ENCODE results near the gene AFG1L.
"Not testable (repeated sequence)": the region's sequence is repeated elsewhere in the genome, so short reads cannot be mapped to it uniquely, and the experiment has no call there.

AFG1L gene

GRCh38 chr6:108419474-108419873 lies 124.6 kb downstream of the AFG1L start:
- DNase-seq, result no peak

- DNase-seq, result no peak
Observed at GRCh38 chr6:108419934-108420609, 125.2 kb downstream of the AFG1L start.

GRCh38 chr6:108421366-108421765 lies 126.5 kb downstream of the AFG1L start:
- DNase-seq, result no peak

DNA sequence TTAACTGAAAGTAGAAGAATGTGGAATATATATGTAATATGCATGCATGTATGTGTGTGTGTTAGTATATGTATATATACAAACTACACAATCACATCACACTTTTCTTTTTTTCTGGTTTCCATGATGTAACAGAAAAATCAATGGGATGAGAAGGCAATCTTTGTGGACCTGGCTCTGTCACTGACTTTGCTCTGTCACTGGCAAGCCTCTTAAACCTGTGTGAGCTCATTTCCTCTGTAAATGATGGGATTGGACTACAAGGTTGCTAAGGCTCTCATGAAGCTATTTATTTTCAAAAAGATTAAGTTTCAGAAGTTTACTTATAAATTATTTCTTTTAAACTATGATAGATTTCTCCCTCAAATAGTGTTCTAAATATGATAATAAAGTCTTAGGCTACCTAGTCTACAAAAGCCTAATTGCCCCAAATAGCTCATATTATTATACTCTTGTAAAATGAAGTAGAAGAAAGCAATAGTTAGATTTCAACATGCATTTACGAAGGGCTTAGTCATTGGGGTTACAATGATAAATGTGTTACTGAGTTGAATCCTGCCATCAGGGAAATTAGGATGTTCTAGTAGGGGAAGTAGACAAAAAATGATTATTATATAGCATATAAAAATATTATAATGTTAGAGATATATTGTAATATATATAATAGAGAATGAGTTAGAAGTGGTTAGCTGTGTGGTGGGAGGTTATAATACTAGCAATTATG lies 129.3 kb downstream of the AFG1L start:
- DNase-seq, result no peak

- no peak for DNase-seq
Observed at GRCh38 chr6:108425428-108425827, 130.6 kb downstream of the AFG1L start.

GRCh38 chr6:108432143-108432542 lies 137.3 kb downstream of the AFG1L start:
- no peak for DNase-seq

- no peak for DNase-seq
Observed at GRCh38 chr6:108432792-108433191, 137.9 kb downstream of the AFG1L start.

DNA sequence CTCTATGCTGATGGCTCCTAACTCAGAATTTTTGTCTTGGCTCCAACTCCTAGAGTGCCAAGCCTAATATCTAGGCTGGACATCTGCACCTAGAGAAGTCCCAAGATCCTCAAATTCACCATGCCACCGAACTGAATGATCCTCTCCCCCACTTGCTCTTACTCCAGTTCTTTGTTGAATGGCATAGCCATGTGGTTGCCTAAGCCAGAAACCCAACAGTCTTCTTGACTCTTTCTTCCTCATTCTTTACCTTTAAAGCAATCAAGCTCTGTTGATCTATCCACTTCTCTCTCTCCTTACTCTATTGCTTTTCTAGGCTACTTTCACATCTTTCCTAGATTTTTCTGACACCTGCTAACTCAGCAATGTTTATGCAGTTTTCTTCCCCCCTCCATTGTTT lies 139.4 kb downstream of the AFG1L start:
- no peak for DNase-seq

DNA sequence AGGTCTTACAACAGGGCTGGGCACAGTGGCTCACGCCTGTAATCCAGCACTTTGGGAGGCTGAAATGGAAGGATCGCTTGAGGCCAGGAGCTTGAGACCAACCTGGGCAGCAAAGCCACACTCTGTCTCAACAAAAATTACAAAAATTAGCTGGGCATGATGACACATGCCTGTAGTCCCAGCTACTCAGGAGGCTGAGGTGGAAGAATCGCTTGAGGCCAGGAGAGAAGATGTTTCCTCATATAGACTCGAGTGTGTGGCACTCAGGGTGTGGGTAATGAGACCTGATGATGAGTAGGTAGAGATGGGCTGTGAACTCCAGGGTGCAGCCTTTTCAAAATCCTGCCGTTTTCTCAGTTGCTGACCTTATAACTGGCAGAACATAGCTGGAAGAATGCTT lies 140.5 kb downstream of the AFG1L start:
- no peak for DNase-seq

GRCh38 chr6:108436771-108437170 lies 141.9 kb downstream of the AFG1L start:
- no peak for DNase-seq

DNA sequence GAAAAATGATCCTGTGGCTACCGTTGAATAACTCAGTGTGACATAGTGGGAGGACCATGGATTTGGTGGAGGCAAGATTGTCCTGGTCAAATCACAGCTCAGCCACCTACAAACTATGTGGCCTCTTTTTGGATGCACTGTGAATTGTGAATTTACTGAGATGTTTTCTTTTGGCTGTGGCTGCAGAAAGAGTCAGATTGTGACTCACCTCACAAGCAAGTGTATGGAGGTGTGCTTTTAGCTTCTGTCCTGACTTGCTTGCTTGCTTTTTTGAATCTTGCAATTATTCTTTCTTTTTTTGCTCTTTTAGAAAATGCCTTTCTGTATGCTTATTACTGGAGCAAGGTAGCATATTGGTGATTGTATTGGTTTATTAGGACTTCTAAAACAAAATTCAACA lies 143.0 kb downstream of the AFG1L start:
- DNase-seq, result no peak

DNA sequence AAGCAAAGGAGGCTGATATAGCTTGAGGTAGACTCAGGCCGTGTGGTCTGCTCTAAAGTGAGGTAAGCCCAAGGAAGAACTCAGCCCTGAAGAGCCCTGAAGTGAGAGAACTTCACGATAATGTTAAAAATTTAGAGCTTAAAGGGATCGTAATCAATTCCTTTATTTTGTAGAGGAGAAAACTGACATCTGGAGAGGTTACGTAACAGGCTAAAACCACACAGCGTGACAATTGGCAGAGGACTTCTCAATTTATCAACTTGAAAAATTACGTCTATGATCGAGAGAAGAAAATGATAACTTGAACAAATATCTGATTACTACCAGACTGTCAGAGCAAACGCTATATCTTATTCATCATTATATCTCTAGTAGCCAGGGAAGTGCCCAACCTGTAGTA lies 144.1 kb downstream of the AFG1L start:
- no peak for DNase-seq

DNA sequence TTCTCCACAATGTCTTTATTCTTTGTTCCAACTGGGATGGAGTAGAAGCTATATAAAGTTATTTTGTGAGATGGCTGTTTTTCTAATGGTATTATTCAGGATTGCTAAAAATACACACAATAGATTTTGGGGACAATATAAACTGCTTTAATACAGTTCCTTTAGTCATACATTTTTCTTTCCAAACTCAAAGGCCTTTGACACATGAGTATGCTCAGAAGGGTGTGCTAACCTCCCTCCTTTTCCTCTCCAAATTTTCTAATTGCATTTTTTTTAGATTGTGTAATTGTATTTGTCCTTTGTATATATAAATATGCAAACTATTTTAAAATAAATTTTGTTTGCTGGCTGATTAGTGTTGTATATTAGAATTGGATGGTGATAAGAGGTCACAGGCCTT lies 146.3 kb downstream of the AFG1L start:
- DNase-seq, result no peak

GRCh38 chr6:108442770-108443520 lies 148.1 kb downstream of the AFG1L start:
- DNase-seq, result no peak

DNA sequence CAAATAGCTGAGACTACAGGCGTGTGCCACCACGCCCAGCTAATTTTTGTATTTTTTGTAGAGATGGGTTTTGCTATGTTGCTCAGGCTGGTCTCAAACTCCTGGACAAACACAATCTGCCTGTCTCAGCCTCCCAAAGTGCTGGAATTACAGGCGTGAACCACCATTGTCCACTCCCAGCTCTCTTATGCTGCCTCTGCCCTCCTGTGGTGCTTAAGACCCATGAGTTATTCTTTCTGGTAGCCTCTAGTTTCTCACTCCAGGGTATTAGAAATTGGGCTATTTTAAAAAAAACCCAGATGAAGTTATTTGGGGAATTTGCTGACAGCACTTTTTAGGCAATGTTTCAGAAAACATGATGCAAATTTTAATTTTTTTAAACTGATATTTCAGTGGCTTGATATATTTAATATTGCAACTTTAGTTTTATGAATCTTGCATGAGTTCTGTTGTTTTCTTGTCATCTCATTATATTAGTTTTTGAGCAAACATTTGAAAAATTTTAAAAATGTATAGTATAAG lies 151.8 kb downstream of the AFG1L start:
- no peak for DNase-seq

DNA sequence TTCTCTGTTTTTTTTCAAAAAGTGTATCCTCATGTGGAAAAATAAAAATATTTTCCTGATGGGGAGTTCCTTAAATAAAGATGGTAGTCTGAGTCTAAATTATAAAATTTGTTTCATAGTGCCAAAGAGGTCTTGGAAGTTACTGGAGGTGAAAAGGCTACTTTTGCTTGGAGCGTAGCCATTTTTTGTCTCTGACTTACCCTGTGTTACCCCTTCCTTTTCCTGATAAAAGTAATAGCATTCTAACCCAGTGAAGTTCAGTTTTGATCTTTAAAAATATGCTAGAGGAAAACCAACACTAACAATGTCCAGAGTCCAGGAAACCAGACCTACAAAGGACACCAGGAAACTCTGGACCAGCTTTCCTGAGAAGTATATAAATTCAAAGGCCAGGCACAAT lies 153.6 kb downstream of the AFG1L start:
- no peak for DNase-seq

GRCh38 chr6:108449717-108450116 lies 154.9 kb downstream of the AFG1L start:
- not testable (repeated sequence) for DNase-seq

DNA sequence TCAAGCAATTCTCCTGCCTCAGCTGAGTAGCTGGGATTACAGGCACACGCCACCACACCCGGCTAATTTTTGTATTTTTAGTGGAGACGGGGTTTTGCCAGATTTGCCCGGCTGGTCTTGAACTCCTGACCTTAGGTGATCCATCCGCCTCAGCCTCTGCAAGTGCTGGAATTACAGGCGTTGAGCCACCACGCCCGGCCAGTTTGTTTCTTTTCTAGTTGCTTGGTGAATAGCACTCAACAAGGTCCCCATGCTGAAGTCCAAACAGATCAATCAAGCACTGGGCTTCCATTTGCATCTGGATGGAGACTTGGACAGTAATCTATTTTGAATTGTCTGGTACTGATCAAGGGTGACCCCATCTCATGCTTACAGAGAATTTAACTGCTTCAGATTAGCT lies 157.0 kb downstream of the AFG1L start:
- DNase-seq, result no peak

GRCh38 chr6:108452711-108453195 lies 157.9 kb downstream of the AFG1L start:
- peak; percentile 62 for DNase-seq

DNA sequence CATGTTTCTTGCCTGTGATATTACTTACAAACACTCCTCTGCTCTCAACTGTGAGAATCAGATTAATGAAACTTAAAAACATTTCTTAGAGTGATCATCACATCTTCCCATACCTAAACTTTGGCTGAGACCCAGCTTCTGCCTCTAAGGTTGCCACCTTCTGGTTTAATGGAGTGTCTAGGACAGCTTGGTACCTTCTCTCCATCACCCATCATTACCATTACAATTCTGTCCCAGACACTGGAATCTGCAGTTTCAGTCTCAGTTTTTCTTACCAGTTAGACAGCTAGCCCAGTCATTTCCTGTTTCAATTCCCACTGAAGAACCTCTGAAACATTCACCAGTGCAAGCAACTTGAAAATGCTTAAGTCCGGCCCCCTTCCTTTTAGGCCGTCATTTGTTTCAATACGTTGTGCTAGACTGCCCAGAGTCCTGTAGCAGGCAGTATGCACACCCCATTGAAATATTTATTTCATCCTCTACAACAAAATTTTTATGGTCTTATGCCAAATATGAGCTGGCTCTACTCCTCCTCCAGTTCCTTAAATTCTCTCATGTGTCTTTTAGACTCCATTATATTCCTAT lies 158.8 kb downstream of the AFG1L start:
- no peak for DNase-seq

- no peak for DNase-seq
Observed at GRCh38 chr6:108454356-108454755, 159.5 kb downstream of the AFG1L start.

GRCh38 chr6:108455688-108456087 lies 160.8 kb downstream of the AFG1L start:
- DNase-seq, result no peak

- DNase-seq, result peak; percentile 68
Observed at GRCh38 chr6:108463784-108464183, 168.9 kb downstream of the AFG1L start.

All from right forelimb (tissue), 1 donor.